WI38 (cell line): ENCODE results near the gene PTHLH.

Experiments used
- H3K4me3 ChIP-seq: 2 replicates; pipeline ENCODE4 v1.5.1; 2011; ENCODE audit warnings: low read depth, mild to moderate bottlenecking, control low read depth, low read length
- CTCF ChIP-seq: IDR thresholded peaks from 2 replicates; pipeline ENCODE4 v1.5.1; 2012; ENCODE audit warnings: low read depth, mild to moderate bottlenecking, control low read depth, low read length

The PTHLH gene

GRCh38 chr12:27913999-27914614 lies 58.4 kb downstream of the PTHLH start:
- H3K4me3 ChIP-seq = no peak overlapping the region
- no peak for TF ChIP-seq CTCF

- no peak for TF ChIP-seq CTCF
- no peak overlapping the region for H3K4me3 ChIP-seq
Measured at GRCh38 chr12:27911397-27911796, 61.1 kb downstream of the PTHLH start.
